SK-N-SH treated with all-trans-retinoic acid at 6 μM for 48 hours (cell line): ENCODE measurements around the gene LRFN2.

Experiments
- ATAC-seq: fragments of 200-7000 bp; cut with Tn5 transposase; 3 replicates; pipeline ENCODE4 v1.9.1; 2020; ENCODE audit warnings: mild to moderate bottlenecking, moderate library complexity
- ARNTL ChIP-seq: fragments of 450-650 bp; formaldehyde crosslinking; IDR thresholded peaks from 2 replicates; pipeline ENCODE4 v1.5.0; 2020; ENCODE audit warnings: low read depth, mild to moderate bottlenecking, moderate library complexity, borderline replicate concordance
- BACH2 ChIP-seq: fragments of 250-450 bp; sonication (Bioruptor Pico); IDR thresholded peaks from 2 replicates; pipeline ENCODE4 v1.9.0; 2021; ENCODE audit warnings: mild to moderate bottlenecking, borderline replicate concordance
- CSDC2 ChIP-seq: fragments of 250-450 bp; sonication (Bioruptor Pico); IDR thresholded peaks from 2 replicates; pipeline ENCODE4 v1.5.0; 2020; ENCODE audit warnings: mild to moderate bottlenecking, moderate library complexity
- ESRRG ChIP-seq: fragments of 250-450 bp; sonication (Bioruptor Pico); IDR thresholded peaks from 2 replicates; pipeline ENCODE4 v1.6.1; 2021; ENCODE audit warnings: mild to moderate bottlenecking
- GLIS3 ChIP-seq: fragments of 250-450 bp; sonication (Bioruptor Pico); IDR thresholded peaks from 2 replicates; pipeline ENCODE4 v1.5.0; 2020; ENCODE audit warnings: mild to moderate bottlenecking, moderate library complexity
- ISL1 ChIP-seq: fragments of 250-450 bp; sonication (Bioruptor Pico); IDR thresholded peaks from 2 replicates; pipeline ENCODE4 v2.1.2; 2022; ENCODE audit warnings: mild to moderate bottlenecking, moderate library complexity
- OSR1 ChIP-seq: fragments of 250-450 bp; sonication (Bioruptor Pico); IDR thresholded peaks from 2 replicates; pipeline ENCODE4 v1.8.0; 2022; ENCODE audit warnings: moderate library complexity, mild to moderate bottlenecking, inconsistent platforms
- PPARA ChIP-seq: fragments of 250-450 bp; sonication (Bioruptor Pico); IDR thresholded peaks from 2 replicates; pipeline ENCODE4 v1.5.0; 2020; ENCODE audit warnings: mild to moderate bottlenecking, borderline replicate concordance
- SNAI2 ChIP-seq: fragments of 250-450 bp; sonication (Bioruptor Pico); IDR thresholded peaks from 2 replicates; pipeline ENCODE4 v1.5.0; 2020; ENCODE audit warnings: mild to moderate bottlenecking, moderate library complexity
- TCF4 ChIP-seq: fragments of 250-450 bp; sonication (Bioruptor Pico); IDR thresholded peaks from 2 replicates; pipeline ENCODE4 v1.8.0; 2021; ENCODE audit warnings: mild to moderate bottlenecking, moderate library complexity, borderline replicate concordance
- TOX ChIP-seq: fragments of 250-450 bp; sonication (Bioruptor Pico); IDR thresholded peaks from 2 replicates; pipeline ENCODE4 v1.8.0; 2021; ENCODE audit warnings: mild to moderate bottlenecking, moderate library complexity, borderline replicate concordance
- ZFP3 ChIP-seq: fragments of 250-450 bp; sonication (Bioruptor Pico); IDR thresholded peaks from 2 replicates; pipeline ENCODE4 v1.5.0; 2020; ENCODE audit warnings: mild to moderate bottlenecking, moderate library complexity
- ZFP30 ChIP-seq: fragments of 450-650 bp; formaldehyde crosslinking; IDR thresholded peaks from 2 replicates; pipeline ENCODE4 v1.5.0; 2022; ENCODE audit warnings: mild to moderate bottlenecking, moderate library complexity
- ZNF565 ChIP-seq: fragments of 450-650 bp; formaldehyde crosslinking; conservative IDR thresholded peaks from 2 replicates; pipeline ENCODE4 v1.5.0; 2020; ENCODE audit warnings: low read depth, mild to moderate bottlenecking, moderate library complexity
- ZNF70 ChIP-seq: fragments of 450-650 bp; formaldehyde crosslinking; IDR thresholded peaks from 2 replicates; pipeline ENCODE4 v1.5.0; 2020; ENCODE audit warnings: mild to moderate bottlenecking, moderate library complexity
- ZNF8 ChIP-seq: fragments of 450-650 bp; formaldehyde crosslinking; IDR thresholded peaks from 2 replicates; pipeline ENCODE4 v1.5.0; 2020; ENCODE audit warnings: mild to moderate bottlenecking, moderate library complexity
- TF ChIP-seq, protein P1 (sequence below): fragments of 250-450 bp; sonication (Bioruptor Pico); IDR thresholded peaks from 2 replicates; pipeline ENCODE4 v1.8.0; 2020; ENCODE audit warnings: mild to moderate bottlenecking, moderate library complexity, borderline replicate concordance
- TF ChIP-seq, protein P2 (sequence below): fragments of 250-450 bp; sonication (Bioruptor Pico); IDR thresholded peaks from 2 replicates; pipeline ENCODE4 v1.5.0; 2020; ENCODE audit warnings: mild to moderate bottlenecking, moderate library complexity
- TF ChIP-seq, protein P3 (sequence below): fragments of 250-450 bp; sonication (Bioruptor Pico); IDR thresholded peaks from 2 replicates; pipeline ENCODE4 v1.5.1; 2020; ENCODE audit warnings: low read depth, mild to moderate bottlenecking, moderate library complexity
- TF ChIP-seq, protein P4 (sequence below): fragments of 250-450 bp; sonication (Bioruptor Pico); IDR thresholded peaks from 2 replicates; pipeline ENCODE4 v1.8.0; 2021; ENCODE audit warnings: low read depth, mild to moderate bottlenecking, moderate library complexity, borderline replicate concordance
- TF ChIP-seq, protein P5 (sequence below): fragments of 250-450 bp; sonication (Bioruptor Pico); IDR thresholded peaks from 2 replicates; pipeline ENCODE4 v1.5.1; 2021; ENCODE audit warnings: mild to moderate bottlenecking, moderate library complexity

The LRFN2 gene

DNA sequence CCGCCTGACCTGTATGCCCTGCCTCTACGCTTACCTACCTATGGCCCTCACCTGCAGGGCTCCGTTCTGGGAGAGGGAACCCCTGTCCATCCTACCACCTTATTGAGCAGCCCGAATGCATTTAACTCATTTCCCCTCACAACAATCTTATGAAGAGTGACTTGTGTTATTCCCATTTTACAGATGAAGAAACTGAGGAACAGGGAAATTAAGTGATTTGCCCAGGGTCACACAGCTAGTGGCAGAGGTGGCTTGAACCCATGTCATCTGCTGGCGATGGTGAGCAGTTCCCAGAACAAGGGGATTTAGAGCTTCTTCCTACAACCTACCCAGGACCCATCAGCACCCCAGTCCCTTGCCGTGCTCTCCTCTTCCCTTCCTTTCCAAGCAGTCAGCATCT, 42.3 kb upstream of the LRFN2 start:
- ATAC-seq, result no peak
- no peak for TF ChIP-seq ESRRG (CRISPR knock-in tag)

DNA sequence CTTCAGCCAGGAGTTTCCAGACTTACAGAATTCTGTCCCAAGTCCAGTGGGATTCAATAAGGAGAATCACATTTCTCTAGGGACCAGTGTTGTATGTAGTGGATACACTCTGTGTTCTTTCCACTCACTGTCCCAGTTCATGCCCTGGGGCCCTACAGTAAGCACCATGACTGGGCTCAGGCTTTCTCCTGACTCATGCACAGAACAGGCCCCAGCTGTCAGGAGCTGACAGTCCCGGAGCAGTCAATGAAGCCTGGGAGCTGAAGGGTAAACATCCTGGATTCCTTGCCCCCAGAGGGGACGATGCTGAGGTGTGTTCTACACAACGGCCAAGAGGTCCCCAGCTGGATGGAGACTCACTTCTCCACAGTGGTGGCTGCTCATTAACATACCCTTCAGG, 40.2 kb upstream of the LRFN2 start:
- ATAC-seq, result no peak
- TF ChIP-seq OSR1 (CRISPR knock-in tag) (no peak), PPARA (CRISPR knock-in tag) (no peak), ZNF565 (CRISPR knock-in tag) (no peak), ARNTL (CRISPR knock-in tag) (no peak), TCF4 (CRISPR knock-in tag) (no peak), ZFP3 (CRISPR knock-in tag) (no peak), ZNF8 (CRISPR knock-in tag) (no peak), ZFP30 (CRISPR knock-in tag) (no peak), TOX (CRISPR knock-in tag) (no peak), CSDC2 (no peak), ISL1 (CRISPR knock-in tag) (no peak), BACH2 (CRISPR knock-in tag) (no peak), GLIS3 (no peak), ZNF70 (CRISPR knock-in tag) (no peak)
- TF ChIP-seq, protein P1, sequence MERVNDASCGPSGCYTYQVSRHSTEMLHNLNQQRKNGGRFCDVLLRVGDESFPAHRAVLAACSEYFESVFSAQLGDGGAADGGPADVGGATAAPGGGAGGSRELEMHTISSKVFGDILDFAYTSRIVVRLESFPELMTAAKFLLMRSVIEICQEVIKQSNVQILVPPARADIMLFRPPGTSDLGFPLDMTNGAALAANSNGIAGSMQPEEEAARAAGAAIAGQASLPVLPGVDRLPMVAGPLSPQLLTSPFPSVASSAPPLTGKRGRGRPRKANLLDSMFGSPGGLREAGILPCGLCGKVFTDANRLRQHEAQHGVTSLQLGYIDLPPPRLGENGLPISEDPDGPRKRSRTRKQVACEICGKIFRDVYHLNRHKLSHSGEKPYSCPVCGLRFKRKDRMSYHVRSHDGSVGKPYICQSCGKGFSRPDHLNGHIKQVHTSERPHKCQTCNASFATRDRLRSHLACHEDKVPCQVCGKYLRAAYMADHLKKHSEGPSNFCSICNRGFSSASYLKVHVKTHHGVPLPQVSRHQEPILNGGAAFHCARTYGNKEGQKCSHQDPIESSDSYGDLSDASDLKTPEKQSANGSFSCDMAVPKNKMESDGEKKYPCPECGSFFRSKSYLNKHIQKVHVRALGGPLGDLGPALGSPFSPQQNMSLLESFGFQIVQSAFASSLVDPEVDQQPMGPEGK (CRISPR knock-in tag), result no peak
- TF ChIP-seq, protein P2, sequence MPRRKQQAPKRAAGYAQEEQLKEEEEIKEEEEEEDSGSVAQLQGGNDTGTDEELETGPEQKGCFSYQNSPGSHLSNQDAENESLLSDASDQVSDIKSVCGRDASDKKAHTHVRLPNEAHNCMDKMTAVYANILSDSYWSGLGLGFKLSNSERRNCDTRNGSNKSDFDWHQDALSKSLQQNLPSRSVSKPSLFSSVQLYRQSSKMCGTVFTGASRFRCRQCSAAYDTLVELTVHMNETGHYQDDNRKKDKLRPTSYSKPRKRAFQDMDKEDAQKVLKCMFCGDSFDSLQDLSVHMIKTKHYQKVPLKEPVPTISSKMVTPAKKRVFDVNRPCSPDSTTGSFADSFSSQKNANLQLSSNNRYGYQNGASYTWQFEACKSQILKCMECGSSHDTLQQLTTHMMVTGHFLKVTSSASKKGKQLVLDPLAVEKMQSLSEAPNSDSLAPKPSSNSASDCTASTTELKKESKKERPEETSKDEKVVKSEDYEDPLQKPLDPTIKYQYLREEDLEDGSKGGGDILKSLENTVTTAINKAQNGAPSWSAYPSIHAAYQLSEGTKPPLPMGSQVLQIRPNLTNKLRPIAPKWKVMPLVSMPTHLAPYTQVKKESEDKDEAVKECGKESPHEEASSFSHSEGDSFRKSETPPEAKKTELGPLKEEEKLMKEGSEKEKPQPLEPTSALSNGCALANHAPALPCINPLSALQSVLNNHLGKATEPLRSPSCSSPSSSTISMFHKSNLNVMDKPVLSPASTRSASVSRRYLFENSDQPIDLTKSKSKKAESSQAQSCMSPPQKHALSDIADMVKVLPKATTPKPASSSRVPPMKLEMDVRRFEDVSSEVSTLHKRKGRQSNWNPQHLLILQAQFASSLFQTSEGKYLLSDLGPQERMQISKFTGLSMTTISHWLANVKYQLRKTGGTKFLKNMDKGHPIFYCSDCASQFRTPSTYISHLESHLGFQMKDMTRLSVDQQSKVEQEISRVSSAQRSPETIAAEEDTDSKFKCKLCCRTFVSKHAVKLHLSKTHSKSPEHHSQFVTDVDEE (CRISPR knock-in tag), result no peak
- TF ChIP-seq, protein P3, sequence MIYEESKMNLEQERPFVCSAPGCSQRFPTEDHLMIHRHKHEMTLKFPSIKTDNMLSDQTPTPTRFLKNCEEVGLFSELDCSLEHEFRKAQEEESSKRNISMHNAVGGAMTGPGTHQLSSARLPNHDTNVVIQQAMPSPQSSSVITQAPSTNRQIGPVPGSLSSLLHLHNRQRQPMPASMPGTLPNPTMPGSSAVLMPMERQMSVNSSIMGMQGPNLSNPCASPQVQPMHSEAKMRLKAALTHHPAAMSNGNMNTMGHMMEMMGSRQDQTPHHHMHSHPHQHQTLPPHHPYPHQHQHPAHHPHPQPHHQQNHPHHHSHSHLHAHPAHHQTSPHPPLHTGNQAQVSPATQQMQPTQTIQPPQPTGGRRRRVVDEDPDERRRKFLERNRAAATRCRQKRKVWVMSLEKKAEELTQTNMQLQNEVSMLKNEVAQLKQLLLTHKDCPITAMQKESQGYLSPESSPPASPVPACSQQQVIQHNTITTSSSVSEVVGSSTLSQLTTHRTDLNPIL (CRISPR knock-in tag), result no peak
- TF ChIP-seq, protein P4, sequence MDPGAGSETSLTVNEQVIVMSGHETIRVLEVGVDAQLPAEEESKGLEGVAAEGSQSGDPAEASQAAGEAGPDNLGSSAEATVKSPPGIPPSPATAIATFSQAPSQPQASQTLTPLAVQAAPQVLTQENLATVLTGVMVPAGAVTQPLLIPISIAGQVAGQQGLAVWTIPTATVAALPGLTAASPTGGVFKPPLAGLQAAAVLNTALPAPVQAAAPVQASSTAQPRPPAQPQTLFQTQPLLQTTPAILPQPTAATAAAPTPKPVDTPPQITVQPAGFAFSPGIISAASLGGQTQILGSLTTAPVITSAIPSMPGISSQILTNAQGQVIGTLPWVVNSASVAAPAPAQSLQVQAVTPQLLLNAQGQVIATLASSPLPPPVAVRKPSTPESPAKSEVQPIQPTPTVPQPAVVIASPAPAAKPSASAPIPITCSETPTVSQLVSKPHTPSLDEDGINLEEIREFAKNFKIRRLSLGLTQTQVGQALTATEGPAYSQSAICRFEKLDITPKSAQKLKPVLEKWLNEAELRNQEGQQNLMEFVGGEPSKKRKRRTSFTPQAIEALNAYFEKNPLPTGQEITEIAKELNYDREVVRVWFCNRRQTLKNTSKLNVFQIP, result no peak

DNA sequence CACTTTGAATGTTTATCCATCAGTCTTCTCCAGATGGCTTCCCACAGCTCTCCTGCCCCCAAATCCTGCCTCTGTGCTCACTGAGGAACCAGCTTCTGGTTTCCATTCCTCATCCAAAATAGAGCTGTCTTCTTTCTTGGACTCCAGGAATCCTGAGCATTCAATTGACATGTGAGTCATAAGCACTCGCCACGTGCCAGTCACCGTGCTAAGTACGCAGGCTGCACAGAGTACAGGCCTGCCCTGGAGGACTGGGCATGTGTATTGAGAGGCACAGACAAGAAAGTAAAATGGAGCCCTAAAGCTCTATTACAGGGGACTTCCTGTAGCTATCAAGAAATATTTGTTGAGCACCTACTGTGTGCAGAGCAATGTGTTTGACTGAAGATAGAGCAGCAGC, 39.7 kb upstream of the LRFN2 start:
- TF ChIP-seq CSDC2 (no peak), PPARA (CRISPR knock-in tag) (no peak)
- TF ChIP-seq, protein P2 (CRISPR knock-in tag), result no peak
- ATAC-seq, result no peak

DNA sequence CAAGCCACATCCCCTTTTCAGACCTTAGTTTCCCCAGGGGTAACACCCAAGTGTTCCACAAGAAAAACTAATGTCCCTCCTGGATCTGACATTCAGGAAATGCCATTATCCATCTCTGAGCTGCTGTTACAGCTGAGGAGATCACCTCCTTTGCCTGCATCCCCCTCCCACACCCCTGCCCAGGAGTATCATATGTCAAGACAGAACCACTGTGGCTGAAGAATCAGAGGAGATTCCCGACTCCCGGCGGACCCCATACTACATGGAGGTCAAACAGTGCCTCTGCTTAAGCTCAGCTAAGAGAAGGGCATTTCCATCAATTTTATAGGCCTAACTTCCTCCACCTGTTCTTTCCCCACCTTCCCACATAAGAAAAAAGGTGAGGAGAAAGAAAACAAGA, 36.8 kb upstream of the LRFN2 start:
- TF ChIP-seq TOX (CRISPR knock-in tag), result no peak
- TF ChIP-seq, protein P5, sequence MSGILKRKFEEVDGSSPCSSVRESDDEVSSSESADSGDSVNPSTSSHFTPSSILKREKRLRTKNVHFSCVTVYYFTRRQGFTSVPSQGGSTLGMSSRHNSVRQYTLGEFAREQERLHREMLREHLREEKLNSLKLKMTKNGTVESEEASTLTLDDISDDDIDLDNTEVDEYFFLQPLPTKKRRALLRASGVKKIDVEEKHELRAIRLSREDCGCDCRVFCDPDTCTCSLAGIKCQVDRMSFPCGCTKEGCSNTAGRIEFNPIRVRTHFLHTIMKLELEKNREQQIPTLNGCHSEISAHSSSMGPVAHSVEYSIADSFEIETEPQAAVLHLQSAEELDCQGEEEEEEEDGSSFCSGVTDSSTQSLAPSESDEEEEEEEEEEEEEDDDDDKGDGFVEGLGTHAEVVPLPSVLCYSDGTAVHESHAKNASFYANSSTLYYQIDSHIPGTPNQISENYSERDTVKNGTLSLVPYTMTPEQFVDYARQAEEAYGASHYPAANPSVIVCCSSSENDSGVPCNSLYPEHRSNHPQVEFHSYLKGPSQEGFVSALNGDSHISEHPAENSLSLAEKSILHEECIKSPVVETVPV (CRISPR knock-in tag), result no peak
- TF ChIP-seq ZNF70 (CRISPR knock-in tag), result no peak
- TF ChIP-seq SNAI2 (CRISPR knock-in tag), result no peak
- no peak for TF ChIP-seq ESRRG (CRISPR knock-in tag)
- no peak for TF ChIP-seq ZFP30 (CRISPR knock-in tag)
- TF ChIP-seq, protein P4, result no peak
- TF ChIP-seq CSDC2, result no peak
- TF ChIP-seq ZNF8 (CRISPR knock-in tag), result no peak
- no peak for TF ChIP-seq TCF4 (CRISPR knock-in tag)
- TF ChIP-seq, all 23 proteins: peak for 0
- no peak for ATAC-seq
